GM20431 (cell line): Measurements from ENCODE around the gene SLC46A1.
"Not testable (repeated sequence)": the region's sequence is repeated elsewhere in the genome, so short reads cannot be mapped to it uniquely, and the experiment has no call there.

Experiments
- in situ Hi-C: fragments of 300-500 bp; cut with MseI, MboI; formaldehyde crosslinking; loops from one replicate; pipeline ENCODE4 v1.15.0; 2020; ENCODE audit warnings: low sequenced_read_pairs; ENCODE audit not compliant: unreplicated experiment

The SLC46A1 gene

DNA sequence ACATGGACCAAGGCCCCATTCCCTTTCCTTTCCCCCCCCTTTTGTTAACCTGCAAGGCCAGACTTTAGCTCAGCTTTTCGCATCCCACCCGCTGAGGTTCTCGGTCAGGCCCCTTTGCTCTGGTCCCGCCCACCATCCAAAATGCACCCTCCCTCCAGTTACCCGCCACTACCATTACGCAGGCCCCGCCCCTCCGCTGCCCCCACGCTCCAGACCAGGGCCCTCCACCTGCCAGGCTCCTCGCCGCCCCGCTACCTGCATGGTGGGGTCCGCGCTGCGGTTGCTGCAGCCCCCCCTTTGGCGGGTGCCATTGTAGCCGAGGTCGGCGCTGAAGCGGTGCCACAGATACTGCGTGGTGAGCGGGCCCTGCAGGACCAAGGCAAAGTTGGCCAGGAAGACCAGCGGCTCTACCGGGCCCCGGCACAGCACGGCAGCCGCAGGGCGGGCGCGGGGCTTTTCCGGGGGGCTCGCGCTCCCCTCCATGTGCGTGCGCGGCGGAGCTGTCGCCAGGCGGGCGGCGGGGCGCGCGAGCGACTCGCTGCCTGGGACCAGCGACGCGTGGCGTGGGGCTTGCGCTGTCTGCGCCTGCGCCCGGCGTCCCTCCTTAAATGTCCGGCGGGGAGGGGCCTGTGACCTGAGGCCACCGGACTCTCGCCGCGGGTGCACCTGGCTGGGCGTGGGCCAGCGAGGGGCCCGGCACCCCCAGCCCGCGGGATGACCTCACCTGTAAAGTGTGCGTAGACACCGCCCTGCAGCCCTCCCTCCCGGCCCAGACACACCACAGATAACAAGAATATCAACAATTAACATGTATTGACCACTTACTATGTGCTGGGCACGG lies at the start of gene SLC46A1:
TSS of gene SLC46A1 (minus strand) at position 581 of the 841 bp plus-strand sequence. CDS start at position 483, 98 bp downstream.
- in situ Hi-C loops: no loop called here

DNA sequence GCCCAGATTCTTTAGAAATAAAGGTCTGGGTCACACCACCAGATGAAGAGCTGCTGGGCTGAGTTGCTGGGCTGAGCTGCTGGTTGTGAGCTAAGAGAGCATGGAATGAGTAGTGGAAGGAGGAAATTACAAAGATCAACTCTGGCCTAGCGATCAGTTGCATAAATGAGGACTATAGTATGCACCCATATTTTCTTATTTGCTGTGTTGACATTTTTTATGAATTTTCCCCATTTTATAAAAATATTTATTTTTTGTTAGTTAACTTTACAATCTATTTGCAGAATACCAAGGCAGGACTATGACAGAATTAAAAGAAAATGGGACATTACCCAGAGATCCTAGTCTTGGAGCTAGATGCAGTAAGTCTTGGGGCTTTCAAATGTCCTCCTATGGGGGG lies 43.8 kb upstream of the SLC46A1 start:
- in situ Hi-C loops: no loop called here

GRCh38 chr17:28447396-28447760 lies 41.4 kb upstream of the SLC46A1 start:
- in situ Hi-C loops: no loop called here

DNA sequence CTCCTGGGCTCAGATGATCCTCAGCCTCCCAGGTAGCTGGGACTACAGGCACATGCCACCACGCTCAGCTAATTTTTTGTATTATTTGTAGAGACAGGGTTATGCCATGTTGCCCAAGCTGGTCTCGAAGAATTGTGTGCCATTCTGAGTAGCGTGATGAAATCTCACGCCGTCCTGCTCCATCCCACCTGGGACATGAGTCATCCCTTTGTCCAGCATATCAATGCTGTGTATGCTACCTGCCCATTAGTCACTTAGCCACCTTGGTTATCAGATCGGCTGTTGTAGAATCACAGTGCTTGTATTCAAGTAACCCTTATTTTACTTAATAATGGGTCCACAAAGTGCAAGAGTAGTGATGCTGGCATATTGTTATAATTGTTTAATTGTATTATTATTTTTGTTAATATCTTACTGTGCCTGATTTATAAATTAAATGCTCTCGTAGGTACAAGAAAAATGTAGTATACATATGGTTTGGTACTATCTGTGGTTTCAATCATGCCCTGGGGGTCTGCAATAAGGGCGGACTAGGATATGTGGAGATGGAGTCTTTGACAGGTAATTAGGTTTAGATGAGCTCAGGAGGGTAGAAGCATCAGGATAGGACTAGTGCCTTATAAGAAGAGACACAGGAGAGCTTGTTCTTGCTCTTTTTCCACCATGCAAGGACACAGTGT lies 40.8 kb upstream of the SLC46A1 start:
- in situ Hi-C loops: no loop called here

DNA sequence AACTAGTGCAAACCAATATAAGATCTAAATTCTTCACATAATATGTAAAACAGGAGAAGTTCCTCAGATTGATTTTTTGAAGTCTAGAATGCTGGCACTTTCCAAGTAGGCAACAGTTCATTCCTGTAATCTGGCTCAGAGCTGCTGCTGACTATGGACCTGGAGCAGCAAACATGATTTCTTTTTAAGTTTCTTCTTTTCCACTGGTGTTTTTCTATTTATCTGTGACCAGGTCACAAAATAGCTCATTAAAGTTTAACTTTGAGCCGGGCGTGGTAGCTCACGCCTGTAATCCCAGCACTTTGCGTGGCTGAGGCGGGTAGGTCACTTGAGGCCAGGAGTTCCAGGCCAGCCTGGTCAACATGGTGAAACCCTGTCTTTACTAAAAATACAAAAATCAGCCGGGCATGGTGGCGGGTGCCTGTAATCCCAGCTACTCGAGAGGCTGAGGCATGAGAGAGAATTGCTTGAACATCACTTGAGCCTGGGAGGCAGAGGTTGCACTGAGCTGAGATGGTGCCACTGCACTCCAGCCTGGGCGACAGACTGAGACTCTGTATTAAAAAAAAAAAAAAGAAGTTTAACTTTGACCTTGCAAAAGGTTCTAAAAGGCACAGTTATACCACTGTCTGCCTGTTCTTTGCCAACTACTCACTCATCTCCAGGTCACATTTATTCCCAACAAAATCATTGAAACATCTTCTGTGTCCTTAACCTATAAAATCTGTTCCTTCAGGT lies 38.1 kb upstream of the SLC46A1 start:
- in situ Hi-C loops: no loop called here

GRCh38 chr17:28434326-28434725 lies 28.3 kb upstream of the SLC46A1 start:
- in situ Hi-C loops: not testable (repeated sequence)

GRCh38 chr17:28433721-28434120 lies 27.7 kb upstream of the SLC46A1 start:
- in situ Hi-C loops: no loop called here

DNA sequence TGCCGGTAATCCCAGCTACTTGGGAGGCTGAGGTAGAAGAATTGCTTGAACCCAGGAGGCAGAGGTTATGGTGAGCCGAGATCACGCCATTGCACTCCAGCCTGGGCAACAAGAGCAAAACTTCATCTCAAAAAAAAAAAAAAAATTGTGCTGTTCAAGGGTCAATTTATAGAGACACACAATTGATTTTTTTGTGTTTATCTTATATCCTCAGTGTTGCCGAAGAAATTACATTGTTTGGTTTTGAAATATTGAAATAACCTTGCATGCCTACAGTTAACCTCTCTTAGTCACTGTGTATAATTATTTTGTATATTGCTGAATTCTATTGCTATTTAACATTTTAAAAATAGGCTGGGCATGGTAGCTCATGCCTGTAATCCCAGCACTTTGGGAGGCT lies 22.0 kb upstream of the SLC46A1 start:
- in situ Hi-C loops: not testable (repeated sequence)

- in situ Hi-C loops: no loop called here
These were observed 21.4 kb upstream of the SLC46A1 start for GRCh38 chr17:28427371-28427770.

DNA sequence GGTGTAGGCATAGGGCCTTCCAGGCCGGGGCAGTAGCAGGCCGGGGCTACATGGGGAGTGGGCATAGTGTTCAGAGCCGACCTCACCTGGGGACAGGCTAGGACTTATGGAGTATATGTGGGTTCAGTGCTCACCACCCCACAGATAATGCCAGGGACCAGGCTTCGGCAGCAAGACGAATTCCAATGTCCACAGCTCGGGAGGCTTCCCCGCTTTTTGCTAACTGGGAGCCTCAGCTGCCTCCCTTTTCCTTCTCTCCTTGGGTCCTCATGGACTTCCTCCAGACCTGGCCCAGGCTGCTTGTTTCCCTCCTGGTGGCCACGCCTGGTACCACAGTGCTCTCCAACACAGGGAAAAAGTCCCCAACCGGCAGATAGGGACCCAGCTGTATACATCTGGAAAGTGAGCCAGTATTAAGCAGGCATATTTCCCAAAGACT lies 20.1 kb upstream of the SLC46A1 start:
- in situ Hi-C loops: no loop called here

GRCh38 chr17:28425206-28425605 lies 19.2 kb upstream of the SLC46A1 start:
- in situ Hi-C loops: no loop called here

- in situ Hi-C loops: no loop called here
These were observed 15.8 kb upstream of the SLC46A1 start for GRCh38 chr17:28421787-28422305.

- in situ Hi-C loops: no loop called here
These were observed 10.8 kb upstream of the SLC46A1 start for GRCh38 chr17:28416703-28417311.

DNA sequence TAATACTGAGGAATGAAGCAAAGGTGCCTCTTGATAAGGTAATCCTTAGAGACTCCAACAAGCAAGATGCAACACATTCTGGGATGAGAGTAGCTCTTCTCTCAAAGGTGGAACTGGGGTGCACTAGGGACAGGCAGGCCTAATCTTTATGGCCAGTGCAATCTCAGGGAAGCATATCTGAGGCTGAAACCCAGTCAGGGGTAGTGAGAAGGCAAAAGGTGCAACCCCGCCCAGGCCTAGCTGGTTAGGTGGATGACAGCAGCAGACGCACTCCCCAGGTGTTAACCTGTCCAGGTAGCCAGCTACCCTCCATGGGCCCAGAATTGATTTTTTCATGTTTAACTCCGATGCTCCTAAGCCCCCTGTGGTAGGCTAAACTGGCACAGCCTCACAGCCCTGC lies 9.9 kb upstream of the SLC46A1 start:
- in situ Hi-C loops: no loop called here

DNA sequence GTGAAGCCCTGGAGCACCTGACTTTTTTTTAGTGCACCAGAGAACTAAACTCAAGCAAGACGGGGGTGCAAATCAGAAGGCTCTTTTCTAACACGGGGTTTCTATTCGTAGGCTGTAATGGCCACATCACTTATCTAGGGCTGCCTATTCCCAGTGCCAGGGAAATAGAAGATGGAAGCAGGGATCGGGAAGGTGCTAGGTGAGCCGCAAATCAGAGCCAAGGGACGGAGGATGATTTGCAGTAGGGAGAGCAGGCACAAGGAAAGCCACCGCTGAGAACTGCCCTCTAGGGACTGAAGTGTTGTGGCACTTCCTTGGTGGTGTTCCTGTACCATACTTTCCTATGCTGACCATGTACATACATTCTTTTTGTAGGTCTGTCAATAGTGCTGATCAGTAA lies 7.8 kb upstream of the SLC46A1 start:
- in situ Hi-C loops: no loop called here

DNA sequence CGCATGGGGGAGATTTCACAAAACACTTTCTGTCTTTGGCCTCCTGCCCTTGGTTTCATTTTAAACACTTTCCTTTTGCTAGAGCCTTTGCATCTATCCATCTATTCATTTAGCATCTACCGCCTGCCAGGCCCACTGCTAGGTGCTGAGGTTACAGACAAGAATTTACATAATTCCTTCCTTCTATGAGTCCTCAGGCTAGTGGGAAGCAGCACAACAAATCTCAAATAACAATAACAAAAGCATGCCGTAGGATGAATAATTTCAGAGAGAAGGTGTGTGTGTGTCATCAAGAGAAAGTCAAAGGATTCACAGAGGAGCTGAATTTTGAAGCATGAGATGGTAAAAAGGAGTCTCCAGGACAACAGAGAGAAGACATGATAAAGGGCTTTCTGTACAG lies 6.1 kb upstream of the SLC46A1 start:
- in situ Hi-C loops: no loop called here

- in situ Hi-C loops: no loop called here
These were observed 1.9 kb upstream of the SLC46A1 start for GRCh38 chr17:28407974-28408306.

GRCh38 chr17:28407130-28407973 lies 1.3 kb upstream of the SLC46A1 start:
- in situ Hi-C loops: no loop called here

DNA sequence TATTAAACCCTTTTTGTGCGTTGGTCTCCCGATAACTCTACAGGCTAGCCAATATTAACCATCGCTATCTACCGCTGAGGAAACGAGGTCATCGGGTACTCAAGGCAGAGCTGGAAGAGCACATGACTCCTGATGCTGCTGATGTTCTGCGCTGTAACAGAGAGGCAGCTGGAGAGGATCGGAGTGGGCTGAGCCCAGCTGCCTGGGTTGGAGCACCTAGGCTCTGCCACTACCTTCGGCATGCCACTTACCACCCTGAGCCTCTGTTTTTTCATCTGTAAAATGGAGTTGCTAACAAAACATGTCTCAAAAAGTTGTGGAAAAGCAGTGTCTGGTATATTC lies 432 bp upstream of the SLC46A1 start:
- in situ Hi-C loops: no loop called here
